ENCODE data around the gene PHF19. TPM values are rescaled to one million over a fixed set of nuclear protein-coding genes. Genes with fewer than 3 reads are reported as not detected.

Gene PHF19
- polyA plus RNA-seq (2013, experiment 1 of 2), result 44.6 TPM
- polyA plus RNA-seq (2013, experiment 2 of 2), result 44.1 TPM

DNA sequence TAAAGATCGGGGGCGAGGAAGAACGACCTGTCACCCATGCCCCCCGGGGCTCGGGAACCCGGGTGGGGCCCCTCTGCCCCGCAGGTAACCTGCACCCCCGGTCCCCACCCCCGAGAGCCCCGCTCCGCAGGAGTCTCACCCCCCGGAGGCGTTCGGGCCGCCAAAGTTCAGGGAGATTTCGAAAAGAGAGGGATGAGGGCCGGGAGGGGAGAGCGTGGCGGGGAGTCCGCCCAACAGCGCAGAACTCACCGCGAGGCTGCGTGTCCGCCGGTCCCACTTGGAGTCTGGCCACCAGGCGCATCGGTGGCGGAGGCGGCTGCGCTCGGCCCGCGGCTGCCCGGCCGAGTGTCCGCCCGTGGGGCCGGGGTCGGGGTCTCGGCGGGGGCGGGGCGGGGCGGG, at the start of gene PHF19:
TSS of gene PHF19 (minus strand) at position 347 of the 399 bp plus-strand sequence. CDS start 2,447 bp downstream, outside the sequence.
- Histone ChIP-seq H3K27ac (ENCODE audit: low read depth, low read length, severe bottlenecking) (peak within 1 kb of the TSS; percentile 71), H3K9me3 (ENCODE audit: control insufficient read depth, low read length) (no peaks in the 10 kb centered on the region), H3K4me3 (ENCODE audit: extremely low read depth, insufficient read depth, low read length, poor library complexity, severe bottlenecking) (peak within 1 kb of the TSS; percentile 74), H3K36me3 (ENCODE audit: control insufficient read depth, insufficient read depth, low read length) (peaks cover 34% of the 10 kb centered on the region), H3K4me1 (ENCODE audit: control insufficient read depth, insufficient read depth, low read length, poor library complexity, severe bottlenecking) (peaks cover 10% of the 10 kb centered on the region)
- 0 to 1% methylated on average over 10 to 26 of the region's 45 CpGs for WGBS, 2 experiments (ENCODE audit: insufficient coverage in 2 of 2)

DNA sequence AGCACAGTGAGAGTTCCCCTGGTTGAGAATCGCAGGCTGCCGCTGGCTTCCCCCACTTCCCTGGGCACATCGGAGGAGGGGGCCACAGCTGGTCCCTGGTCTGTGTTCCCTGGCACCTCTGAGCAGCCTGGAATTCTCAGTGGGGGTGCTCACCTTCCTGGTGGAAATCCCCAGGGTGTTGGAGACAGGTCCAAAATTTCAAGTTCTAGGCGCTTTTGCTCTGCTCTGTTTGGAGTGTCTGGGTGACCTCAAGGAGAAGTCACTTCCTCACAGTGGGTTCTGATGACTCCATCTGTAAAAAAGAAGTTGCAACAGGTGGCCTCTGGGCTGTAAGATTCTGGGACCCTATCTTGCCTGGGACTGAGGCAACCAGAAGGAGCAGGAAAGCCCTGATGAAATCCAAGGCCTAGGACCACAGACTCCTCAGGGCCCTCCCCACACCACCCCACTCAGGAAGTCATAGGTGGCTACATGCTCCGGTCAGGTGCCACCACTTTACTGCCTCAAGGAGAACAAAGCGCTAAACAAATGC, 49.5 kb upstream of the PHF19 start, which contains the start of gene TRAF1:
TSS of gene TRAF1 (minus strand) at position 400 of the 532 bp plus-strand sequence. CDS start 721 bp downstream, outside the sequence.
- peaks cover 4% of the 10 kb centered on the region for H3K9me3 ChIP-seq (ENCODE audit: control insufficient read depth, low read length)
- no peak within 1 kb of the TSS for H3K4me3 ChIP-seq (ENCODE audit: extremely low read depth, insufficient read depth, low read length, poor library complexity, severe bottlenecking)
- no peaks in the 10 kb centered on the region for H3K36me3 ChIP-seq (ENCODE audit: control insufficient read depth, insufficient read depth, low read length)
- WGBS, 2 experiments (ENCODE audit: insufficient coverage in 2 of 2), result 85 to 86% methylated on average over 5 of the region's 6 CpGs
- H3K27ac ChIP-seq (ENCODE audit: low read depth, low read length, severe bottlenecking), result peak within 1 kb of the TSS; percentile 58
- peaks cover 31% of the 10 kb centered on the region for H3K4me1 ChIP-seq (ENCODE audit: control insufficient read depth, insufficient read depth, low read length, poor library complexity, severe bottlenecking)

DNA sequence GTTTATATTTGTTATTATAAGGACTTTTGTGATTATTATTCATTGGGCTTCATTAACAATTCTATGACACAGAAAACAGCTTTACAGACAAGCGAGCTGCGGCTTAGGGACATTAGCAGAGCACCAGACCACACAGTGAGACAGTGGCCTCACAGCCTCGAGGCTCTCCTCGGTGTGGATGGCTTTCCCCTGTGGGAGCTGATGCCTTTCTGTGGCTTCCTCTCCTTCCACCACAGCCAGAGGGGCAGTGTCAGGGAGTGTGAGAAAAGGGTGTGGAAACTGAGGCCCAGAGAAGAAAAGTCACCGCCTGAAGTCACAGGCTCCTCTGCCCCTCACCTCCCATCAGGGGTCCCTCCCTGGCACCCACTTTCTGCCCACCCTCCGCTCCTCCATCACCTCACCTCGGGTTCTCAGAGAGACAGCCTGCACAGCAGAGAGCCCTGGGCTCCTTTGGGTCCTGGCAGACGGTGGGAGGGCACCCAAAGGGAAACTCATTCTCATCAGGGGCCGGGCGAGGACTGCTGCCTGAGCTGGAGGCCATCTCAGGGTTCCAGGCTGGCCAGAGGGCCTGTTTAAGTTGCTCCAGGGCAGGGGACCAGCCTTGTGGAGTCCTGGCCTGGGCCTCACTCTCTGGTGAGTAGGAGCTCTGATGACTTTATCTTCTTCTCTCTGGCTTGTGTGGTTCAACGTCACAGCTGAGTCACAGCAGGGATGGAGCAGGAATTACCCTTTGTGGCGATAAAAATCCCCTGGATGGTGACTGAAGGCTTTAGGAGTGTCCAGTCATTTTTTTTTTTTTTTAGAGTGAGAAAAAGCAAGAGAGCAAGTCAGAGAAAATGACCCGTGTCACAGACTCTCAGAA, 48.8 kb upstream of the PHF19 start:
- peaks cover 34% of the 10 kb centered on the region for H3K4me1 ChIP-seq (ENCODE audit: control insufficient read depth, insufficient read depth, low read length, poor library complexity, severe bottlenecking)
- H3K4me3 ChIP-seq (ENCODE audit: extremely low read depth, insufficient read depth, low read length, poor library complexity, severe bottlenecking), result no peak overlapping the region
- 75 to 89% methylated on average over 5 to 10 of the region's 13 CpGs for WGBS, 2 experiments (ENCODE audit: insufficient coverage in 2 of 2)
- peaks cover 4% of the 10 kb centered on the region for H3K9me3 ChIP-seq (ENCODE audit: control insufficient read depth, low read length)
- H3K27ac ChIP-seq (ENCODE audit: low read depth, low read length, severe bottlenecking), result peak overlapping the region; percentile 58
- H3K36me3 ChIP-seq (ENCODE audit: control insufficient read depth, insufficient read depth, low read length), result no peaks in the 10 kb centered on the region

DNA sequence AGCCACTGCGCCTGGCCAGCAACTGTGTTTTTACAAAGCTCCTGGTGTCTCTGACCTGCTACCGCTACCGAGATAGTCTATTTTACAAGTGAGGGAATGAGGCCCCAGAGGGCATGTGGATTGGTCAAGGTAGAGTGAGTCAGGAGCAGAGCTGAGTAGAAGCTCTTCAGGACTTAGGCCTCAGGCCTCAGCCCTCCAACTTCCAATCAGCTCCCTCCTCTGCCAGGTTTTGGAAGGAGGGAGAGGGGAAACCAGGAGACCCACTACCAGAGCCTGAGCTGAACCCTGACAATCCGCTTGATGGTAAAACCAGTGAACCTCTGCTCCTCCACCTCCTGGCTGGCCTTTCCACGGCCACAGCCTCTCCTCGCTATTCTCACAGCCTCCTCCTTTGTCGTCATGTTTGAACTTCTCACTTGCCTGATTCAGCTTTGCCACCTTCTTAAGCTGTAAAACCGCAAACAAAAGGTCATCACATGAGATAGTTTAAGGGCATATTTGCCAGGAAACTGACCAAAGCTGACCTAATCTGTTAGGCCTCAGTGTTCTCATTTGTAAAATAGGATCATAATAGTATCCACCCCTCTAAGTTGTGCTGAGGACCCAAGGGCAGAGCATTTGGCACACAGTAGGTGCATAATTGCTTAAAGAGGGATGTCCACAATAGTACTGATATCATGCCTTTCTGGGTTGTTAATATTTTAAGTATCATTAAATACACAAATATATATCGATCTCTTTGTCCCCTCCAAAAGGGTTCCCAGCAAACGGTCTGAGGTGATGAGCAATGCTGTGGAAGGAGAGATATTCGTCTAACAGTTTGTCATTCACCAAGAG, 47.9 kb upstream of the PHF19 start:
- Histone ChIP-seq H3K4me1 (ENCODE audit: control insufficient read depth, insufficient read depth, low read length, poor library complexity, severe bottlenecking) (peaks cover 42% of the 10 kb centered on the region), H3K36me3 (ENCODE audit: control insufficient read depth, insufficient read depth, low read length) (no peaks in the 10 kb centered on the region), H3K9me3 (ENCODE audit: control insufficient read depth, low read length) (no peaks in the 10 kb centered on the region), H3K27ac (ENCODE audit: low read depth, low read length, severe bottlenecking) (no peak overlapping the region), H3K4me3 (ENCODE audit: extremely low read depth, insufficient read depth, low read length, poor library complexity, severe bottlenecking) (no peak overlapping the region)
- 85 to 88% methylated on average over 6 to 7 of the region's 11 CpGs for WGBS, 2 experiments (ENCODE audit: insufficient coverage in 2 of 2)

DNA sequence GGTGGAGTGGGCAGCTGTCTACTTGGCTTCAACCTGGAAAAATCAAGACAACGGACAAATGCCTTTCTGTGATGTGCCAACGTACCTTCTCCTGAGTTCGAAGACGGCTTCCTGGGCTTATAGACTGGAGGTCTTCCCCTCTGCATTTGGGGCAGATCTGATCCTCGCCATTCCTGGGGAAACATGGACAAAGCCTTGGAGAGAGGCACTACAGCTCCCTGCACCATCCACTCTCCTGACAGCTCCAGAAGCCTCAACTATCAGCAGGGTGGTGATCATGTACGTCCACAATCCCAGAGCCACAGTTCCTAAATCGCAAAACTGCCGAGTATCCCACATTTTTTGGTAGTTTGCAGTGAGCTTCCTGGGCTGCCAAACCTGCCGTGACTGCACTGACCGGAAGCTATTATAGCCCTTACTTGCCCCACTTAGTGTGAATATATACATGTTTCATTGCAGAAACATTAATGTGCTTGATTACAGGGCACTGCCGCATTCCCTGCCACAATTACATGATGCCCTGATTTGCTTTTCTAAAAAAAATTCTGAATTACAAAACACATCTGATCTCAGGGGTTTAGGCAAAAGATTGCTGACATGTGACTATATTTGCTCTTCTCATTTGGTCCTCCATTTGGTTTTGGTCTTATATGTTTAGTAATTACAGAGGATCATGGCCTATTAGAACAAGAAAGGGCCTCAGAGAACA, 46.8 kb upstream of the PHF19 start:
- 95 to 96% methylated on average over 8 to 11 of the region's 11 CpGs for WGBS, 2 experiments (ENCODE audit: insufficient coverage in 2 of 2)
- no peak overlapping the region for H3K27ac ChIP-seq (ENCODE audit: low read depth, low read length, severe bottlenecking)
- no peaks in the 10 kb centered on the region for H3K9me3 ChIP-seq (ENCODE audit: control insufficient read depth, low read length)

DNA sequence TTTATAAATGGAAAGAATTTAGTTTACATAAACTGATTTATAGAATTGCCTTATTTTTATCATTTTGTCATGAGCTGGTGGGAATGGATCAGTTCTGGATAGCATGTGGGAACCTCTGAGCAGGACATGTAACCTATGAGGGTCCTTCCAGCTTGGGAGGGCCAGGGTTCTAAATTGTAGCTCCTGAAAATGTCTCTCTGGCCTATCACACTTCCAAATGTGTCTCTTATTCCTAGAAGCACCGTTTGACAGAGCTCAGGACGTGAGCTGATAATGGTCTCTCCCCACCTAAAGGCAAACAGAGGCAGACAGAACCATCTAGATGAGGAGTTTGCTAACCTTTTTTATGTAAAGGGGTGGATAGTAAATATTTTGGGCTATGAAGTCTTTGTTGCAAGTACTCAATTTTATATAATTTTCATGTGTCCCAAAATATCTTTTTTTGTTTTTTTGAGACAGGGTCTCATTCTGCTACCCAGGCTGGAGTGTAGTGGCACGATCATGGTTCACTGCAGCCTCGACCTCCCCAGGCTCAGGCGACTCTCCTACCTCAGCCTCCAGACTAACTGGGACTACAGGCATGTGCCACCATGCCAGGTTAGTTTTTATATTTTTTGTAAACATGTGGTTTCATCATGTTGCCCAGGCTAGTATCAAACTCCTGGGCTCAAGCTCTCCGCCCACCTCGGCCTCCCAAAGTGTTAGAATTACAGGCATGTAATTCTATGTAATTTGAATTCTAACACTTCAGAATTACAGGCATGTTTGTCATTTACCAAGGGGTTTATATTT, 45.6 kb upstream of the PHF19 start:
- WGBS, 2 experiments (ENCODE audit: insufficient coverage in 2 of 2), result 94 to 98% methylated on average over 4 to 5 of the region's 7 CpGs
- Histone ChIP-seq H3K4me1 (ENCODE audit: control insufficient read depth, insufficient read depth, low read length, poor library complexity, severe bottlenecking) (peaks cover 51% of the 10 kb centered on the region), H3K36me3 (ENCODE audit: control insufficient read depth, insufficient read depth, low read length) (no peaks in the 10 kb centered on the region), H3K9me3 (ENCODE audit: control insufficient read depth, low read length) (peaks cover under 1% of the 10 kb centered on the region), H3K4me3 (ENCODE audit: extremely low read depth, insufficient read depth, low read length, poor library complexity, severe bottlenecking) (no peak overlapping the region), H3K27ac (ENCODE audit: low read depth, low read length, severe bottlenecking) (no peak overlapping the region)

More for the DNA sequence above, 46.8 kb upstream of the PHF19 start:
- H3K4me3 ChIP-seq (ENCODE audit: extremely low read depth, insufficient read depth, low read length, poor library complexity, severe bottlenecking), result no peak overlapping the region
- peaks cover 46% of the 10 kb centered on the region for H3K4me1 ChIP-seq (ENCODE audit: control insufficient read depth, insufficient read depth, low read length, poor library complexity, severe bottlenecking)
- no peaks in the 10 kb centered on the region for H3K36me3 ChIP-seq (ENCODE audit: control insufficient read depth, insufficient read depth, low read length)

DNA sequence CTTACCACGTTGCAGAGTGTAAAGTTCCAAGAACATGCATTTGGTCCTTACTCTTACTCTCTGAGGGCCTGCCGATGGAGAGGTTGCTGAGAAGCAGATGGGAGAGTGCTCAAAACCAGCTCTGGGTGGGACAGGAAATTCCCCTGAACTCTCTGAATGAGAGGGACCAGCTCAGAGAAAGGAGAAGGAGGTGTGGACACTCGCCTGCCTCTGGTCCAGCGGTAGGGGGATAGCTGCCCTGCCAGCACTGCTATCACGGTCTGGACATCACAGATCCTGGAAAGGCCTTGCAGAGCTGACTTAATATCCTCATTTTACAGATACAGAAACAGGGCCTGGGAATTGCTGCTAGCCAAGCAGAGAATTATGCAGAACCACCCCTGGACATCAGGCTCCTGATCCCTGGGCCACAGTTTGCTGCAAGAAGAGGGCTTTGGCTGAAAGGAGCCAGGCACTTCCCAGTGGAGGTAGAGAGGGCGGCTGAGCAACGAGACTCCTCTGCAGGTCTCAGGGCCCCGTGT, 44.7 kb upstream of the PHF19 start:
- WGBS, 2 experiments (ENCODE audit: insufficient coverage in 2 of 2), result 77 to 78% methylated on average over 6 to 7 of the region's 8 CpGs
- peaks cover 51% of the 10 kb centered on the region for H3K4me1 ChIP-seq (ENCODE audit: control insufficient read depth, insufficient read depth, low read length, poor library complexity, severe bottlenecking)
- no peak overlapping the region for H3K27ac ChIP-seq (ENCODE audit: low read depth, low read length, severe bottlenecking)

DNA sequence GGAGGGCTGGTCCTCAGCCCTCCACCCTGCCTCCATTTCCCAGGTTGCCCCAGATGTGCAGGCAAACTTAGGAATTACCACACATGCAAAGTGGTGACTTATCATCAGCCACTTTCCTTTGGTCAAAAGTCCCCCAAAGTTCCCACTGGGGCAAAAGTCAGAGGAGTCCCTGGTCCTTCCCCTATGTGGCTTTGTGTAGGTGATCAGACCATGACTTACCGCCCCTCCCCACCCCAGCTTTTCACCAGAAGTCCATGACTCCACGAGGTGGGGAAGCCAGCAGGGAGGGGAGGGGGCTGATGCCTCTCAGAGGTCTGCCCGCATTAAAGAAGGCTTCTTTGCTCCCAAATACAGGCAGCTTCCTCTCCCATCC, 43.8 kb upstream of the PHF19 start:
- no peak overlapping the region for H3K4me3 ChIP-seq (ENCODE audit: extremely low read depth, insufficient read depth, low read length, poor library complexity, severe bottlenecking)
- peaks cover 43% of the 10 kb centered on the region for H3K4me1 ChIP-seq (ENCODE audit: control insufficient read depth, insufficient read depth, low read length, poor library complexity, severe bottlenecking)
- no peaks in the 10 kb centered on the region for H3K36me3 ChIP-seq (ENCODE audit: control insufficient read depth, insufficient read depth, low read length)
- no peak overlapping the region for H3K27ac ChIP-seq (ENCODE audit: low read depth, low read length, severe bottlenecking)
- WGBS, 2 experiments (ENCODE audit: insufficient coverage in 2 of 2), result 83% methylated on average over 1 of the region's 3 CpGs; no CpG with 5 or more reads in 1 of the 2 experiments
- H3K9me3 ChIP-seq (ENCODE audit: control insufficient read depth, low read length), result peaks cover 3% of the 10 kb centered on the region

More for the DNA sequence above, 44.7 kb upstream of the PHF19 start:
- Histone ChIP-seq H3K4me3 (ENCODE audit: extremely low read depth, insufficient read depth, low read length, poor library complexity, severe bottlenecking) (no peak overlapping the region), H3K9me3 (ENCODE audit: control insufficient read depth, low read length) (peaks cover 3% of the 10 kb centered on the region), H3K36me3 (ENCODE audit: control insufficient read depth, insufficient read depth, low read length) (no peaks in the 10 kb centered on the region)

DNA sequence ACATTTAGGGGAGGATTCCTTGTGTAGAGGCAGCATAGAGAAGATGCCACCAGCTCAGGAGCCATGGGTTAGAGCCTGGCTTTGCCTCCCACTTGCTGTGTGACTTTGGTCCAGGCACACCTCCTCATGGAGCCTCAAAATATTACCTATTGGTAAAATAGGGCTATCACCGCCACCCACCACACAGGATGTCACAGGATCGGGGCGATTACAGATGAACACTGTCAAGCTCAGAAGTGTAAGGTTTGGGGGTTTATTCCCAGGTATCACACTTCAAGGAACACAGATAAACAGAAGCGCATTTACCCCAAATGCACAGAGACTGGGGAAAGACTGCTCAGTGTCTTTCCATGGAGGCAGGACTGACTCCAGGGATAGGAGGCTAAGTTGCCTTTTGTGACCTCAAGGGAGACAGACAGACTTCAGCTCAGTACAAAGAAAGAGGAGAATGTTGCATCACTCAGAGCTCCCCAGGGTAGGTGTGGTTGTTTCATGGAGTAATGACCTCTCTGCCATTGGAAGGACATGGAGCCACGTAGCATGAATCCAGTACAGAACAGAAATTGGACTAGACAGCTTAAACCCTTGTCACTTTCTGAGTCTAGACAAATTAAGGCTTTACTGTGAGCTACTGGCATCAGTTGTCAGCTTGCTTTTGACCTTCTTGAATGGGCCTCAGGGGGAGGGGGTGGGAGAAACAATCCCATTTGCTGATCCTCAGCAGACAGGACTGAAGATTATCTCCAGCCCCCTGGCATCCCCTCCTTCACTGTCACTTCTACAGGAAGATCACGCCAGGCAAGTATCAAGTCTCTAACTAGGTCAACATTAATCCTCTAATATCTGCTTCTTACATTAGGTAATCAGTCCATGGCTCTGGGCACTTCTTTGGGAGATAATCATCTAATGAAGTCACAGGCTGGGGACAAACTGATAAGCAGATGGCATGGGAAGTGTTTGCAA, 43.1 kb upstream of the PHF19 start:
- Histone ChIP-seq H3K36me3 (ENCODE audit: control insufficient read depth, insufficient read depth, low read length) (no peaks in the 10 kb centered on the region), H3K9me3 (ENCODE audit: control insufficient read depth, low read length) (peaks cover 3% of the 10 kb centered on the region), H3K27ac (ENCODE audit: low read depth, low read length, severe bottlenecking) (peak overlapping the region; percentile 86), H3K4me3 (ENCODE audit: extremely low read depth, insufficient read depth, low read length, poor library complexity, severe bottlenecking) (no peak overlapping the region), H3K4me1 (ENCODE audit: control insufficient read depth, insufficient read depth, low read length, poor library complexity, severe bottlenecking) (peaks cover 41% of the 10 kb centered on the region)
- 86 to 90% methylated on average over 1 to 4 of the region's 6 CpGs for WGBS, 2 experiments (ENCODE audit: insufficient coverage in 2 of 2)

All from mesodermal cell (in vitro differentiated cells).